Cortex of kidney (tissue), 1 donor: ENCODE data around the gene USP17L28.
"Not testable (repeated sequence)": the region's sequence is repeated elsewhere in the genome, so short reads cannot be mapped to it uniquely, and the experiment has no call there.

ENCODE experiments used
- DNase-seq: peaks from one replicate; lab custom pipeline; 2025; lab: John Stamatoyannopoulos, UW

Gene USP17L28

DNA sequence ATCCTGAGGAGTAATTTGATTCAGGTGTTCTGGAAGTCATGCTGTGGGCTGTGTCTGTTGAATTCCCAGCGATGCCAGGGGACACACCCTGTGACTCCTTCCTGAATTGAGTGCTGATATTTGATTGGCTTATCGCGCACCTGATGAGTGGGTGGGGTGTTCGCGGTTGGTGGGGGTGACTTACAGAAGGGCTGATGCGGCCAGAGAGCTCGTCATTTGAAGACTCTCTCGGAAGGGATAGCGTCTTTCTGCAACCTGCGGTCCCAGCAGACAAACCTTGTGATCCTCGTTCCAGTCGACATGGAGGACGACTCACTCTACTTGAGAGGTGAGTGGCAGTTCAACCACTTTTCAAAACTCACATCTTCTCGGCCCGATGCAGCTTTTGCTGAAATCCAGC, at the start of gene USP17L28:
Gene USP17L28 (plus strand): TSS at position 301 of the 400 bp plus-strand sequence. CDS start 0 bp downstream, at position 301.
- DNase-seq, result not testable (repeated sequence)

- not testable (repeated sequence) for DNase-seq
These were observed 24.5 kb upstream of the USP17L28 start for GRCh38 chr4:9324191-9324590.

GRCh38 chr4:9324865-9325264, 23.8 kb upstream of the USP17L28 start, which contains the start of gene USP17L24:
USP17L24 (plus strand) TSS chr4:9325165; CDS start chr4:9325165, 0 bp downstream.
- DNase-seq, result not testable (repeated sequence)

- DNase-seq, result not testable (repeated sequence)
These were observed 19.1 kb upstream of the USP17L28 start, which contains the start of gene USP17L25 for GRCh38 chr4:9329611-9330010. USP17L25 (plus strand) TSS chr4:9329911; CDS start chr4:9329911, 0 bp downstream.

- DNase-seq, result not testable (repeated sequence)
These were observed 14.3 kb upstream of the USP17L28 start, which contains the start of gene USP17L26 for GRCh38 chr4:9334358-9334757. USP17L26 (plus strand) TSS chr4:9334658; CDS start chr4:9334658, 0 bp downstream.

GRCh38 chr4:9339103-9339502, 9.6 kb upstream of the USP17L28 start, which contains the start of gene USP17L5:
USP17L5 (plus strand) TSS chr4:9339403; CDS start chr4:9339403, 0 bp downstream.
- DNase-seq, result not testable (repeated sequence)

DNA sequence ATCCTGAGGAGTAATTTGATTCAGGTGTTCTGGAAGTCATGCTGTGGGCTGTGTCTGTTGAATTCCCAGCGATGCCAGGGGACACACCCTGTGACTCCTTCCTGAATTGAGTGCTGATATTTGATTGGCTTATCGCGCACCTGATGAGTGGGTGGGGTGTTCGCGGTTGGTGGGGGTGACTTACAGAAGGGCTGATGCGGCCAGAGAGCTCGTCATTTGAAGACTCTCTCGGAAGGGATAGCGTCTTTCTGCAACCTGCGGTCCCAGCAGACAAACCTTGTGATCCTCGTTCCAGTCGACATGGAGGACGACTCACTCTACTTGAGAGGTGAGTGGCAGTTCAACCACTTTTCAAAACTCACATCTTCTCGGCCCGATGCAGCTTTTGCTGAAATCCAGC, 4.8 kb upstream of the USP17L28 start, which contains the start of gene USP17L27:
Gene USP17L27 (plus strand): TSS at position 301 of the 400 bp plus-strand sequence. CDS start 0 bp downstream, at position 301.
- DNase-seq, result not testable (repeated sequence)

- not testable (repeated sequence) for DNase-seq
These were observed 2.2 kb downstream of the USP17L28 start for GRCh38 chr4:9350866-9351265.

DNA sequence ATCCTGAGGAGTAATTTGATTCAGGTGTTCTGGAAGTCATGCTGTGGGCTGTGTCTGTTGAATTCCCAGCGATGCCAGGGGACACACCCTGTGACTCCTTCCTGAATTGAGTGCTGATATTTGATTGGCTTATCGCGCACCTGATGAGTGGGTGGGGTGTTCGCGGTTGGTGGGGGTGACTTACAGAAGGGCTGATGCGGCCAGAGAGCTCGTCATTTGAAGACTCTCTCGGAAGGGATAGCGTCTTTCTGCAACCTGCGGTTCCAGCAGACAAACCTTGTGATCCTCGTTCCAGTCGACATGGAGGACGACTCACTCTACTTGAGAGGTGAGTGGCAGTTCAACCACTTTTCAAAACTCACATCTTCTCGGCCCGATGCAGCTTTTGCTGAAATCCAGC, 4.6 kb downstream of the USP17L28 start, which contains the start of gene USP17L29:
Gene USP17L29 (plus strand): TSS at position 301 of the 400 bp plus-strand sequence. CDS start 0 bp downstream, at position 301.
- DNase-seq, result not testable (repeated sequence)

DNA sequence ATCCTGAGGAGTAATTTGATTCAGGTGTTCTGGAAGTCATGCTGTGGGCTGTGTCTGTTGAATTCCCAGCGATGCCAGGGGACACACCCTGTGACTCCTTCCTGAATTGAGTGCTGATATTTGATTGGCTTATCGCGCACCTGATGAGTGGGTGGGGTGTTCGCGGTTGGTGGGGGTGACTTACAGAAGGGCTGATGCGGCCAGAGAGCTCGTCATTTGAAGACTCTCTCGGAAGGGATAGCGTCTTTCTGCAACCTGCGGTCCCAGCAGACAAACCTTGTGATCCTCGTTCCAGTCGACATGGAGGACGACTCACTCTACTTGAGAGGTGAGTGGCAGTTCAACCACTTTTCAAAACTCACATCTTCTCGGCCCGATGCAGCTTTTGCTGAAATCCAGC, 14.1 kb downstream of the USP17L28 start, which contains the start of gene USP17L30:
Gene USP17L30 (plus strand): TSS at position 301 of the 400 bp plus-strand sequence. CDS start 0 bp downstream, at position 301.
- not testable (repeated sequence) for DNase-seq

DNA sequence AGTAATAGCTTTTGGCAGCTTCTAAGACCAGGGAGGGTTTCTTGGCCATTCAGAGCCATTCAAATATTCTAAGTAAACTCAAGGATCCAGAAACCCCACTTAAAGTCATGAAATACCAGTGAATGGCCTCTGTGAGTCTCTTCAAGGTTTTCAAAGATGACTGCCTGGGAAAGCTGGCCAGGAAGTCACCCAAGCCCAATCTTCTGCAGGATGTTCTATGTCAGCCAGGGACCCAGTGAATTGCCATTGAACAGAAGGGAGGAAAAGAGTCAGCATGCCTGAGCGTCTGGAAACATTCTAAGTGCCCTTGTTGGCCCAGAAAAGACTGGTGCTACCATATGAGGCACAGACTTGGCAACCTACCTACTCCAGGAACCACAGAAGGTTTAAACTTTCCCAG, 31.2 kb downstream of the USP17L28 start:
- DNase-seq, result not testable (repeated sequence)

GRCh38 chr4:9381012-9381534, 32.4 kb downstream of the USP17L28 start:
- not testable (repeated sequence) for DNase-seq

DNA sequence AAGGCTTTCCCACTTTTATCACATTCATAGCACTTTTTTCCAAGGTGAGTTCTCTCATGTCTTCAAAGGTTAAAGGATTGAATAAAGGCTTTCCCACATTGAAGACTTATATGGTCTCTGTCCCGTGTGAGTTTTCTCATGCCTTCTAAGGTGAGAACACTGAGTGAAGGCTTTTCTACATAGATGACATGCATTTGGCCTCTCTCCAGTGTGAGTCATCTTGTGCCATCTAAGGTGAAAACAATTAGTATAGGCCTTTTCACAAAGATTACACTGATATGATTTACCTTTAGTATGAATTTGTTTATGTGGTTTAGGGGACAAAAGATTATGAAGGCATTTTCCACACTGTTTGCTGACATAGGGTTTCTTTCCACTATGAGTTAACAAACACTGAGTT, 35.4 kb downstream of the USP17L28 start:
- DNase-seq, result no peak

DNA sequence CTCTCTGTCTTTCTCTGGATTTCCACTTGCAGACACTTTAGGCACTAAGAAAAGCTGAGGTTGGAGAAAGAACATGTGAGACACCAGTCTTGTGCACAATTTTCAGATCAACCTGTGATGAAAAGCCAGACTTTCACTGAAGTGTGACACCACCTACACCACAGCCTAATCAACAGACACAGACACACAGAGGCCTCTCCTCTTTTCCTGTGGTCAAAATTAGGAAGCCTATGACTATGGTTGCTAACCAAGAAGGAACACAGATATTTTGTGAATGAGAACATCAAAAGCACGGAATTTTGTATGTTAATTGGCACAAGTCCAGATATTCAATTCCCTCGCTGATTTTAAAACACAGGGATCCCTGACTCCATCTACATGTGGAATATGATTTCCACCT, 40.3 kb downstream of the USP17L28 start:
- not testable (repeated sequence) for DNase-seq
